GM21526 (cell line): ENCODE measurements around the gene WFDC2.

Experiments
- ATAC-seq: cut with Tn5 transposase; IDR thresholded peaks from one replicate; pipeline ENCODE4 v1.9.1; 2021; ENCODE audit warnings: moderate library complexity; ENCODE audit not compliant: unreplicated experiment, low FRiP score

The WFDC2 gene

GRCh38 chr20:45489083-45489531 is 19.6 kb downstream of the WFDC2 start:
- ATAC-seq, result no peak

- ATAC-seq, result no peak
Measured at GRCh38 chr20:45495501-45495941, 26.0 kb downstream of the WFDC2 start.

GRCh38 chr20:45496166-45496565 is 26.6 kb downstream of the WFDC2 start:
- no peak for ATAC-seq

- ATAC-seq, result no peak
Measured at GRCh38 chr20:45497971-45498494, 28.5 kb downstream of the WFDC2 start.

- no peak for ATAC-seq
Measured at GRCh38 chr20:45500022-45500421, 30.5 kb downstream of the WFDC2 start.

- ATAC-seq, result no peak
Measured at GRCh38 chr20:45501600-45501999, 32.0 kb downstream of the WFDC2 start.

- no peak for ATAC-seq
Measured at GRCh38 chr20:45502561-45502960, 33.0 kb downstream of the WFDC2 start.

GRCh38 chr20:45503403-45503802 is 33.9 kb downstream of the WFDC2 start:
- no peak for ATAC-seq

GRCh38 chr20:45506398-45506797 is 36.8 kb downstream of the WFDC2 start:
- no peak for ATAC-seq

GRCh38 chr20:45507011-45507820 is 37.7 kb downstream of the WFDC2 start:
- ATAC-seq, result no peak

- ATAC-seq, result no peak
Measured at GRCh38 chr20:45508068-45508886, 38.7 kb downstream of the WFDC2 start.

GRCh38 chr20:45509091-45509490 is 39.5 kb downstream of the WFDC2 start:
- no peak for ATAC-seq

- no peak for ATAC-seq
Measured at GRCh38 chr20:45510242-45510862, 40.8 kb downstream of the WFDC2 start.

- no peak for ATAC-seq
Measured at GRCh38 chr20:45515147-45515913, 45.8 kb downstream of the WFDC2 start, which contains the start of gene SPINT3. TSS of gene SPINT3 (minus strand) at chr20:45515622. CDS start at chr20:45515608, 14 bp downstream.

GRCh38 chr20:45518282-45518681 is 48.7 kb downstream of the WFDC2 start:
- no peak for ATAC-seq

- no peak for ATAC-seq
Measured at GRCh38 chr20:45523821-45524220, 54.3 kb downstream of the WFDC2 start.

GRCh38 chr20:45527294-45527693 is 57.7 kb downstream of the WFDC2 start:
- ATAC-seq, result no peak
